BLaER1 treated with 17β-estradiol and CSF1 and Interleukin-3, amounts not matched to agents 10 nM and 100 nM (cell line): Measurements from ENCODE around the gene SNX32.

Source experiments
- H3K27ac ChIP-seq, 11 experiments: shearing (Covaris generic); formaldehyde crosslinking; 2 replicates each; pipeline ENCODE4 v1.8.1; 2022
- H3K27me3 ChIP-seq, 11 experiments: shearing (Covaris generic); formaldehyde crosslinking; 2 replicates each; pipeline ENCODE4 v1.8.1; 2022
- H3K36me3 ChIP-seq, 11 experiments: shearing (Covaris generic); formaldehyde crosslinking; 2 replicates each; pipeline ENCODE4 v1.8.1; 2022
- H3K4me1 ChIP-seq, 10 experiments: shearing (Covaris generic); formaldehyde crosslinking; 2 replicates each; pipeline ENCODE4 v1.8.1; 2022
- H3K4me2 ChIP-seq, 11 experiments: shearing (Covaris generic); formaldehyde crosslinking; 2 replicates each; pipeline ENCODE4 v1.8.1; 2022
- H3K4me3 ChIP-seq, 10 experiments: shearing (Covaris generic); formaldehyde crosslinking; 2 replicates each; pipeline ENCODE4 v1.8.1; 2022
- H3K9ac ChIP-seq, 11 experiments: shearing (Covaris generic); formaldehyde crosslinking; 2 replicates each; pipeline ENCODE4 v1.8.1; 2022
- H3K9me3 ChIP-seq, 11 experiments: shearing (Covaris generic); formaldehyde crosslinking; replicated peaks in 1 of 11; 2 replicates each; pipeline ENCODE4 v1.8.1; 2022
- H4K20me1 ChIP-seq, 11 experiments: shearing (Covaris generic); formaldehyde crosslinking; 2 replicates each; pipeline ENCODE4 v1.8.1; 2022
- Cebpa-rat ChIP-seq, 11 experiments: shearing (Covaris generic); IDR thresholded peaks; 2 replicates each; pipeline ENCODE4 v1.8.1; 2022

Gene SNX32

GRCh38 chr11:65896034-65896999 is 62.6 kb downstream of the SNX32 start:
- H3K36me3 ChIP-seq: peaks cover 0 to 44% (median 4%) of the 10 kb centered on the region in 11 experiments; a peak in 12 of 22 replicates
- peaks cover 60 to 80% (median 69%) of the 10 kb centered on the region in 10 experiments for H3K4me1 ChIP-seq
- no peak overlapping the region for H3K4me3 ChIP-seq
- TF ChIP-seq Cebpa-rat (IDR thresholded peaks at IDR 0.05): no peak
- no peak overlapping the region for H3K27ac ChIP-seq
- H3K9ac ChIP-seq: no peak overlapping the region
- H3K4me2 ChIP-seq: peak overlapping the region in 2 of 11 experiments; percentile 0 to 92; a peak in 5 of 22 replicates
- peaks cover 0 to 46% (median 41%) of the 10 kb centered on the region in 11 experiments; a peak in 19 of 22 replicates for H3K27me3 ChIP-seq
- H3K9me3 ChIP-seq: no peaks in the 10 kb centered on the region
- H4K20me1 ChIP-seq: peaks cover 0 to 61% (median 23%) of the 10 kb centered on the region in 11 experiments; a peak in 18 of 22 replicates

- no peak overlapping the region for H3K27ac ChIP-seq
- H3K4me2 ChIP-seq: peak overlapping the region in 2 of 11 experiments; percentile 85 to 92; a peak in 4 of 22 replicates
- TF ChIP-seq Cebpa-rat (IDR thresholded peaks at IDR 0.05): no peak
- H3K9me3 ChIP-seq: no peaks in the 10 kb centered on the region
- no peak overlapping the region for H3K9ac ChIP-seq
- H3K4me3 ChIP-seq: no peak overlapping the region
- H4K20me1 ChIP-seq: peaks cover 0 to 54% (median 16%) of the 10 kb centered on the region in 11 experiments; a peak in 18 of 22 replicates
- peaks cover 56 to 82% (median 66%) of the 10 kb centered on the region in 10 experiments for H3K4me1 ChIP-seq
- H3K36me3 ChIP-seq: peaks cover 0 to 43% (median 4%) of the 10 kb centered on the region in 11 experiments; a peak in 12 of 22 replicates
- peaks cover 0 to 53% (median 48%) of the 10 kb centered on the region in 11 experiments; a peak in 19 of 22 replicates for H3K27me3 ChIP-seq
These were observed 63.3 kb downstream of the SNX32 start for GRCh38 chr11:65897020-65897471.

- Histone ChIP-seq H3K9me3 (no peaks in the 10 kb centered on the region), H3K4me2 (peak overlapping the region; percentile 85 to 99 (median 92)), H3K27ac (peak overlapping the region; percentile 71 to 85 (median 82)), H4K20me1 (peaks cover 0 to 38% (median 5%) of the 10 kb centered on the region in 11 experiments; a peak in 8 of 22 replicates), H3K4me1 (peaks cover 51 to 77% (median 65%) of the 10 kb centered on the region in 10 experiments), H3K9ac (peak overlapping the region; percentile 64 to 91 (median 83)), H3K27me3 (peaks cover 0 to 55% (median 51%) of the 10 kb centered on the region in 11 experiments; a peak in 19 of 22 replicates), H3K4me3 (peak overlapping the region; percentile 66 to 93 (median 77)), H3K36me3 (peaks cover 0 to 33% (median 4%) of the 10 kb centered on the region in 11 experiments; a peak in 12 of 22 replicates)
- no peak for TF ChIP-seq Cebpa-rat (IDR thresholded peaks at IDR 0.05)
These were observed 65.0 kb downstream of the SNX32 start for GRCh38 chr11:65898656-65899355.

- Histone ChIP-seq H3K4me3 (peak overlapping the region; percentile 66 to 93 (median 77)), H3K9ac (peak overlapping the region; percentile 64 to 91 (median 83)), H3K4me2 (peak overlapping the region; percentile 85 to 99 (median 92)), H3K4me1 (peaks cover 44 to 70% (median 58%) of the 10 kb centered on the region in 10 experiments), H4K20me1 (peaks cover 0 to 38% (median 5%) of the 10 kb centered on the region in 11 experiments; a peak in 8 of 22 replicates), H3K9me3 (no peaks in the 10 kb centered on the region), H3K27me3 (peaks cover 0 to 55% (median 51%) of the 10 kb centered on the region in 11 experiments; a peak in 19 of 22 replicates), H3K27ac (peak overlapping the region; percentile 71 to 85 (median 82)), H3K36me3 (peaks cover 0 to 33% (median 4%) of the 10 kb centered on the region in 11 experiments; a peak in 12 of 22 replicates)
- TF ChIP-seq Cebpa-rat (IDR thresholded peaks at IDR 0.05): no peak
These were observed 65.8 kb downstream of the SNX32 start for GRCh38 chr11:65899356-65900124.

- peak within 1 kb of the TSS; percentile 66 to 93 (median 77) for H3K4me3 ChIP-seq
These were observed 66.5 kb downstream of the SNX32 start, which contains the start of gene FOSL1 for GRCh38 chr11:65900125-65900898. FOSL1 (minus strand) TSS chr11:65900388; CDS start chr11:65900339, 49 bp downstream.

GRCh38 chr11:65900899-65901180 is 67.1 kb downstream of the SNX32 start:
- Histone ChIP-seq H3K4me3 (peak overlapping the region in 5 of 10 experiments; percentile 70 to 93 (median 77); a peak in 8 of 20 replicates), H3K27ac (peak overlapping the region in 1 of 11 experiments; percentile 85; a peak in 1 of 22 replicates), H3K9ac (no peak overlapping the region; a peak in 1 of 22 replicates), H3K27me3 (peaks cover 0 to 55% (median 51%) of the 10 kb centered on the region in 11 experiments; a peak in 19 of 22 replicates), H3K36me3 (peaks cover 0 to 26% (median 0%) of the 10 kb centered on the region in 11 experiments; a peak in 12 of 22 replicates), H4K20me1 (peaks cover 0 to 32% (median 5%) of the 10 kb centered on the region in 11 experiments; a peak in 8 of 22 replicates), H3K4me2 (peak overlapping the region; percentile 85 to 99 (median 92)), H3K4me1 (peaks cover 34 to 57% (median 45%) of the 10 kb centered on the region in 10 experiments), H3K9me3 (no peaks in the 10 kb centered on the region)
- TF ChIP-seq Cebpa-rat (IDR thresholded peaks at IDR 0.05): no peak

More at GRCh38 chr11:65900125-65900898, 66.5 kb downstream of the SNX32 start, which contains the start of gene FOSL1:
- no peak for TF ChIP-seq Cebpa-rat (IDR thresholded peaks at IDR 0.05)
- peaks cover 0 to 55% (median 51%) of the 10 kb centered on the region in 11 experiments; a peak in 19 of 22 replicates for H3K27me3 ChIP-seq
- peak within 1 kb of the TSS; percentile 64 to 91 (median 83) for H3K9ac ChIP-seq
- peak within 1 kb of the TSS; percentile 85 to 99 (median 92) for H3K4me2 ChIP-seq
- H4K20me1 ChIP-seq: peaks cover 0 to 37% (median 5%) of the 10 kb centered on the region in 11 experiments; a peak in 8 of 22 replicates
- H3K36me3 ChIP-seq: peaks cover 0 to 32% (median 3%) of the 10 kb centered on the region in 11 experiments; a peak in 12 of 22 replicates
- H3K9me3 ChIP-seq: no peaks in the 10 kb centered on the region
- H3K4me1 ChIP-seq: peaks cover 37 to 62% (median 50%) of the 10 kb centered on the region in 10 experiments
- peak within 1 kb of the TSS; percentile 71 to 85 (median 82) for H3K27ac ChIP-seq

GRCh38 chr11:65903068-65903481 is 69.3 kb downstream of the SNX32 start:
- no peak overlapping the region for H3K27ac ChIP-seq

More at GRCh38 chr11:65903068-65903481, 69.3 kb downstream of the SNX32 start:
- peaks cover 0 to 42% (median 39%) of the 10 kb centered on the region in 11 experiments; a peak in 19 of 22 replicates for H3K27me3 ChIP-seq
- no peak for TF ChIP-seq Cebpa-rat (IDR thresholded peaks at IDR 0.05)
- H3K4me1 ChIP-seq: peaks cover 26 to 46% (median 38%) of the 10 kb centered on the region in 10 experiments
- peaks cover 0 to 5% (median 0%) of the 10 kb centered on the region in 11 experiments; a peak in 1 of 22 replicates for H3K36me3 ChIP-seq
- H3K4me3 ChIP-seq: no peak overlapping the region
- H4K20me1 ChIP-seq: peaks cover 0 to 10% (median 0%) of the 10 kb centered on the region in 11 experiments; a peak in 3 of 22 replicates
- H3K9me3 ChIP-seq: no peaks in the 10 kb centered on the region
- peak overlapping the region in 4 of 11 experiments; percentile 0 to 18 (median 9); a peak in 2 of 22 replicates for H3K9ac ChIP-seq
- H3K4me2 ChIP-seq: peak overlapping the region in 9 of 11 experiments; percentile 38 to 79 (median 52); a peak in 18 of 22 replicates
